Tibial nerve (tissue), 4 donors: Measurements from ENCODE around the gene PHAF1. TPM values are rescaled to one million over a fixed set of nuclear protein-coding genes. Genes with fewer than 3 reads are reported as not detected.

Experiments used
- DNase-seq, 2 donors: peaks; one replicate each; pipeline ENCODE4 v3.0.0-alpha.2; 2019; ENCODE audit warnings: low spot score in 2 of 2
- H3K27ac ChIP-seq, 4 donors: fragments of 200-600 bp; sonication (generic) in 3 of 4; one replicate each; pipeline ENCODE4 v1.5.1; 2017 to 2019; ENCODE audit warnings: mild to moderate bottlenecking in 1 of 4
- H3K27me3 ChIP-seq, 2 donors: fragments of 200-600 bp; sonication (generic) in 1 of 2; one replicate each; pipeline versions ENCODE4 v1.5.1 to v1.6.0; 2017 to 2019
- H3K36me3 ChIP-seq, 3 donors: fragments of 200-600 bp; sonication (generic); one replicate each; pipeline ENCODE4 v1.5.1; 2018 to 2019
- H3K4me1 ChIP-seq, 4 donors: fragments of 200-600 bp; sonication (generic) in 3 of 4; one replicate each; pipeline ENCODE4 v1.5.1; 2017 to 2019
- H3K4me3 ChIP-seq, 4 donors: fragments of 200-600 bp; sonication (generic) in 3 of 4; one replicate each; pipeline ENCODE4 v1.5.1; 2017 to 2019; ENCODE audit warnings: mild to moderate bottlenecking in 1 of 4, moderate library complexity in 1 of 4
- H3K9me3 ChIP-seq, 4 donors: fragments of 200-600 bp; sonication (generic) in 3 of 4; one replicate each; pipeline ENCODE4 v1.5.1; 2017 to 2019
- EP300 ChIP-seq, 2 donors: sonication (generic); formaldehyde crosslinking; IDR thresholded peaks; one replicate each; pipeline ENCODE4 v1.6.1; 2017; ENCODE audit warnings: antibody characterized with exemption in 2 of 2, mild to moderate bottlenecking in 1 of 2
- POLR2A ChIP-seq, 2 donors: fragments of 450-650 bp; IDR thresholded peaks; one replicate each; pipeline ENCODE4 v1.6.1; 2017; ENCODE audit warnings: antibody characterized with exemption in 2 of 2, mild to moderate bottlenecking in 2 of 2, moderate library complexity in 2 of 2
- WGBS, 2 donors: methylation state at CpG; one replicate each; pipeline ENCODE4 v1.1.5; 2018; 5-methylcytosine and 5-hydroxymethylcytosine counted together
- total RNA-seq, 4 donors: library from RNA; depleted of rRNA; stranded (reverse); fragments of >200 nt; gene quantifications; one replicate each; pipeline ENCODE4 v1.1.0, GENCODE V29; 2016
- TF ChIP-seq, protein P1 (sequence below), 5 experiments: fragments of 200-600 bp in 3 of 5; fragments of 450-650 bp in 2 of 5; sonication (generic) in 3 of 5; IDR thresholded peaks; one replicate each; pipeline ENCODE4 v1.5.1; 2016 to 2019; ENCODE audit warnings: antibody characterized with exemption in 5 of 5, mild to moderate bottlenecking in 3 of 5, moderate library complexity in 2 of 5

The PHAF1 gene
- total RNA-seq, 4 donors from 2014 or later, result 22.2 to 34.5 (median 28.1) TPM

DNA sequence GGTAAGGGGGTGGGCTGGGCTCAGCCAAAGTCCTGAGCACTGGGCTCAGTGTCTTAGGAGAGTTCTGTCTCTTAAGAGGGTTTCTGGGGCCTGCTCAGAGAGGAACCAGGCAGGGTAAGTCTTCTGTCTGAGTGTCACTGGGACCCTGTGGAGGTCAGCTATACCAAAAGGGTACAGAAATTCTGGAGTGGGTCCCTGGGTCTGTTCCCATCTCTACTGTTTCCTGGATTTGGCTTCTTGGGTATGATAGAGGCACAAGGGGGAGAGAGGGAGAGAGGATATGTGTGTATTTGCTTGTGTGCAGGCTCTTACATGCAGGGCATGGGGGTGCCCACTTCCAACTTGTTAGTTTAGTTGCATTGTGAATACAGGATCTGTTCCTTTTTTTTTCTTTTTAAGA is 83.8 kb downstream of the PHAF1 start:
- TF ChIP-seq EP300 (IDR thresholded peaks at IDR 0.05), result no peak
- TF ChIP-seq, protein P1, sequence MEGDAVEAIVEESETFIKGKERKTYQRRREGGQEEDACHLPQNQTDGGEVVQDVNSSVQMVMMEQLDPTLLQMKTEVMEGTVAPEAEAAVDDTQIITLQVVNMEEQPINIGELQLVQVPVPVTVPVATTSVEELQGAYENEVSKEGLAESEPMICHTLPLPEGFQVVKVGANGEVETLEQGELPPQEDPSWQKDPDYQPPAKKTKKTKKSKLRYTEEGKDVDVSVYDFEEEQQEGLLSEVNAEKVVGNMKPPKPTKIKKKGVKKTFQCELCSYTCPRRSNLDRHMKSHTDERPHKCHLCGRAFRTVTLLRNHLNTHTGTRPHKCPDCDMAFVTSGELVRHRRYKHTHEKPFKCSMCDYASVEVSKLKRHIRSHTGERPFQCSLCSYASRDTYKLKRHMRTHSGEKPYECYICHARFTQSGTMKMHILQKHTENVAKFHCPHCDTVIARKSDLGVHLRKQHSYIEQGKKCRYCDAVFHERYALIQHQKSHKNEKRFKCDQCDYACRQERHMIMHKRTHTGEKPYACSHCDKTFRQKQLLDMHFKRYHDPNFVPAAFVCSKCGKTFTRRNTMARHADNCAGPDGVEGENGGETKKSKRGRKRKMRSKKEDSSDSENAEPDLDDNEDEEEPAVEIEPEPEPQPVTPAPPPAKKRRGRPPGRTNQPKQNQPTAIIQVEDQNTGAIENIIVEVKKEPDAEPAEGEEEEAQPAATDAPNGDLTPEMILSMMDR (IDR thresholded peaks at IDR 0.05), result no peak
- TF ChIP-seq POLR2A (IDR thresholded peaks at IDR 0.05), result no peak
- H3K27me3 ChIP-seq, result no peaks in the 10 kb centered on the region
- H3K4me1 ChIP-seq, result peaks cover 0 to 55% (median 21%) of the 10 kb centered on the region in 4 donors
- peak overlapping the region in 1 of 4 donors; percentile 85 for H3K27ac ChIP-seq
- DNase-seq, result no peak
- no peaks in the 10 kb centered on the region for H3K9me3 ChIP-seq
- H3K36me3 ChIP-seq, result peaks cover 2 to 44% (median 27%) of the 10 kb centered on the region in 3 donors
- peak overlapping the region in 2 of 4 donors; percentile 85 to 100 for H3K4me3 ChIP-seq

DNA sequence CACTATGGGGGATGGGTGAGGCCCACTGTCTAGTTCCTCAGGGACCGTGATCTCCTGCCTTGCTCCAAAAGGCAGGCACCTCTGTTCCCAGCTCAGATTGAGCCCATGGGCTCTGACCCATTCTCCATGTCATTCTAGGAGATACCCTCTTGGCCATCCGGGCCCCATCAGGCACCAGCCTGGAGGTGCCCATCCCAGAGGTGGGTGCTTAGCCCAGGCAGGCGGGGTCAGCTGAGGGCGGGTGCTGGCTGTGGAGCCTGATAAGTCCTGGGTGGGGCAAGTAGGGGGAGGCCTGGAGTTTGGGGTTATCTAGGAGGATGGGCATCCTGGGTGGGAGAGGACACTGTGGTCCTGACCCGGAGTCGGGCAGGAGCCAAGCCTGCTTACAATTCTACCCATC is 84.5 kb downstream of the PHAF1 start:
- H3K4me1 ChIP-seq, result peaks cover 0 to 63% (median 27%) of the 10 kb centered on the region in 4 donors
- H3K36me3 ChIP-seq, result peaks cover 2 to 50% (median 27%) of the 10 kb centered on the region in 3 donors
- no peak overlapping the region for H3K4me3 ChIP-seq
- no peak for DNase-seq
- peak overlapping the region in 1 of 4 donors; percentile 85 for H3K27ac ChIP-seq
- WGBS, 2 donors, result 86 to 91% methylated on average over 5 to 6 of the region's 6 CpGs
- TF ChIP-seq, protein P1 (IDR thresholded peaks at IDR 0.05), result no peak
- TF ChIP-seq EP300 (IDR thresholded peaks at IDR 0.05), result no peak
- TF ChIP-seq POLR2A (IDR thresholded peaks at IDR 0.05), result no peak
- no peaks in the 10 kb centered on the region for H3K9me3 ChIP-seq
- no peaks in the 10 kb centered on the region for H3K27me3 ChIP-seq

DNA sequence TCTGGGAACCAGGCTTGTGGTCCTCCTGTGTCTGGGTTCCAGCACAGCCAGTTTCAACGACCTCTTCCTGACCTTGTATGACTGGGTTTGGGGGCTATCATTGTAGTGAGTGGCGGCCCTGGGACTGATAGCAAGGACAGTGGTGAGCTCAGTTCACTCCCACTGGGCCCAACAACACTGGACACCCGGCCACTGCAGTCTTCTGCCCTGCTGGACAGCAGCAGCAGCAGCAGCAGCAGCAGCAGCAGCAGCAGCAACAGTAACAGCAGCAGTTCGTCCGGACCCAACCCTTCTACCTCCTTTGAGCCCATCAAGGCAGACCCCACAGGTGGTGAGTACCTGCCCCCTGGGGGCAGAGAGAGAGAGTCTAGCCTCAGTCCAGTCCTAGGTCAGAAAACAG is 85.9 kb downstream of the PHAF1 start:
- TF ChIP-seq, protein P1 (IDR thresholded peaks at IDR 0.05), result no peak
- TF ChIP-seq EP300 (IDR thresholded peaks at IDR 0.05) (no peak), POLR2A (IDR thresholded peaks at IDR 0.05) (no peak)
- H3K27ac ChIP-seq, result no peak overlapping the region
- H3K4me3 ChIP-seq, result no peak overlapping the region
- no peaks in the 10 kb centered on the region for H3K9me3 ChIP-seq
- DNase-seq, result no peak
- H3K36me3 ChIP-seq, result peaks cover 2 to 59% (median 27%) of the 10 kb centered on the region in 3 donors
- H3K4me1 ChIP-seq, result peaks cover 0 to 71% (median 30%) of the 10 kb centered on the region in 4 donors
- no peaks in the 10 kb centered on the region for H3K27me3 ChIP-seq
- WGBS, 2 donors, result 77% methylated on average over 5 of the region's 5 CpGs

DNA sequence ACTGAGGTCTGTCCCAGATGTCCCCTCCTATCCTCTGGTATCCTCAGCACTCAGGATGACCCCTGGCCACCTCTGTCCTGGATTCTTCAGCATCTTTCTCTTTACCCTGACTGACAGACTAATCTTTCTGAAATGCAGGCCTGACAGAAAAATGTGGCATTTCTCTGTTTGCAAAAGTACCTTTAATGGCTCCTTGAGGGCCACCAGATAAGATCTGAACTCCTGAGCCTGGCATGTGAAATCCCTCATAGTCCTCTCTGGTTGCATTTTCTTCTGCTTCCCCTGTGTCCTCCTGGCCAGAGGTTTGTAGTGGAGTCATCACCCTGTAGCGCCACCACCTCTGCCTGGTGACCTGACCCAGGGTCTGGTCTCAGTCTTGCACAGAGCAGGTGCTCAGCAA is 87.1 kb downstream of the PHAF1 start:
- no peaks in the 10 kb centered on the region for H3K9me3 ChIP-seq
- TF ChIP-seq POLR2A (IDR thresholded peaks at IDR 0.05) (no peak), EP300 (IDR thresholded peaks at IDR 0.05) (no peak)
- TF ChIP-seq, protein P1 (IDR thresholded peaks at IDR 0.05), result no peak
- DNase-seq, result no peak
- peaks cover 2 to 69% (median 27%) of the 10 kb centered on the region in 3 donors for H3K36me3 ChIP-seq
- 85 to 100% methylated on average over 1 of the region's 1 CpG for WGBS, 2 donors
- peaks cover 0 to 62% (median 30%) of the 10 kb centered on the region in 4 donors for H3K4me1 ChIP-seq
- no peak overlapping the region for H3K27ac ChIP-seq
- no peaks in the 10 kb centered on the region for H3K27me3 ChIP-seq
- H3K4me3 ChIP-seq, result no peak overlapping the region

DNA sequence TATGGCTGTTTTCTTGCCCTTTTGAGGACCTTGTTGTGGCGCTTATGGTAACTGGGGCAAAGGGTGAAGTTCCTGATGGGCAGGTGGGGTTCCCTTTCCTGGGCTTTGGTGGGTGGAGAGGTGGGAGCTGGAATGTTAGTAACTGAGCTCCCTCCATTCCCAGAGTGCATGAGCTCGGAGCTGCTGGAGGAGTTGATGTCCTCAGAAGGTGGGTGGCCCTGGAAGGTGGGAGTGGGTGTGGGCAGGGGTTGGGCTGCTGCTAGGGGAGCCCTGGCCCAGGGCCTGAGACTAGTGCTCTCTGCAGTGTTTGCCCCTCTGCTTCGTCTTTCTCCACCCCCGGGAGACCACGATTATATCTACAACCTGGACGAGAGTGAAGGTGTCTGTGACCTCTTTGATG is 88.0 kb downstream of the PHAF1 start:
- Histone ChIP-seq H3K27me3 (no peaks in the 10 kb centered on the region), H3K9me3 (no peaks in the 10 kb centered on the region), H3K4me1 (peaks cover 0 to 59% (median 26%) of the 10 kb centered on the region in 4 donors), H3K27ac (peak overlapping the region in 2 of 4 donors; percentile 36 to 67), H3K36me3 (peaks cover 2 to 77% (median 27%) of the 10 kb centered on the region in 3 donors), H3K4me3 (no peak overlapping the region)
- 53 to 61% methylated on average over 6 of the region's 6 CpGs for WGBS, 2 donors
- TF ChIP-seq POLR2A (IDR thresholded peaks at IDR 0.05), result no peak
- TF ChIP-seq, protein P1 (IDR thresholded peaks at IDR 0.05), result no peak
- TF ChIP-seq EP300 (IDR thresholded peaks at IDR 0.05), result no peak
- no peak for DNase-seq

Other genes starting within 250 kb of the PHAF1 start
- 10 to 100 TPM; 12.3 to 29.9 (median 15.5) TPM for gene PDP2, start 229.4 kb upstream of the PHAF1 start, total RNA-seq
- gene CDH16, start 191.1 kb upstream of the PHAF1 start, total RNA-seq, result 1 to 10 TPM in 2 of 4 donors, under 1 TPM in 2; 0.30 to 2.5 (median 1.4) TPM
- gene RRAD, start 184.4 kb upstream of the PHAF1 start, total RNA-seq, result 100 to 1,000 TPM in 3 of 4 donors, 10 to 100 TPM in 1; 23.7 to 132 (median 109) TPM
- gene CIAO2B, start 175.5 kb upstream of the PHAF1 start, total RNA-seq, result 100 to 1,000 TPM in 2 of 4 donors, 10 to 100 TPM in 2; 57.1 to 111 (median 89.9) TPM
- gene CES2, start 174.4 kb upstream of the PHAF1 start, total RNA-seq, result 10 to 100 TPM; 29.2 to 45.0 (median 34.4) TPM
- 1 to 10 TPM in 2 of 4 donors, under 1 TPM in 2; 0.21 to 9.2 (median 0.81) TPM for gene CES3, start 148.7 kb upstream of the PHAF1 start, total RNA-seq
- gene CES4A, start 121.4 kb upstream of the PHAF1 start, total RNA-seq, result 10 to 100 TPM; 18.6 to 24.7 (median 21.2) TPM
- 10 to 100 TPM; 46.7 to 70.5 (median 59.9) TPM for gene CBFB, start 80.8 kb upstream of the PHAF1 start, total RNA-seq
- gene B3GNT9, start 41.1 kb downstream of the PHAF1 start, total RNA-seq, result 10 to 100 TPM in 3 of 4 donors, 1 to 10 TPM in 1; 9.3 to 23.1 (median 18.4) TPM
- 10 to 100 TPM; 26.0 to 46.5 (median 36.2) TPM for gene TRADD, start 50.0 kb downstream of the PHAF1 start, total RNA-seq
- gene FBXL8, start 50.0 kb downstream of the PHAF1 start, total RNA-seq, result 10 to 100 TPM; 17.7 to 58.5 (median 40.0) TPM
- gene HSF4, start 54.8 kb downstream of the PHAF1 start, total RNA-seq, result 100 to 1,000 TPM; 103 to 167 (median 153) TPM
- gene NOL3, start 60.6 kb downstream of the PHAF1 start, total RNA-seq, result 10 to 100 TPM; 55.5 to 95.4 (median 76.6) TPM
- 10 to 100 TPM; 13.6 to 42.9 (median 18.9) TPM for gene MATCAP1, start 74.0 kb downstream of the PHAF1 start, total RNA-seq
- 1 to 10 TPM in 3 of 4 donors, under 1 TPM in 1; 0.66 to 3.9 (median 2.6) TPM for gene EXOC3L1, start 80.2 kb downstream of the PHAF1 start, total RNA-seq
- gene E2F4, start 82.2 kb downstream of the PHAF1 start, total RNA-seq, result 100 to 1,000 TPM in 2 of 4 donors, 10 to 100 TPM in 2; 60.1 to 119 (median 99.8) TPM
- gene ELMO3, start 89.2 kb downstream of the PHAF1 start, total RNA-seq, result 10 to 100 TPM in 1 of 4 donors, 1 to 10 TPM in 3; 2.4 to 14.4 (median 4.4) TPM
- 10 to 100 TPM; 28.0 to 47.6 (median 41.2) TPM for gene TMEM208, start 117.2 kb downstream of the PHAF1 start, total RNA-seq
- gene FHOD1, start 137.5 kb downstream of the PHAF1 start, total RNA-seq, result 10 to 100 TPM; 17.3 to 45.3 (median 25.5) TPM
- 1 to 10 TPM in 3 of 4 donors, under 1 TPM in 1; 0.59 to 2.0 (median 1.5) TPM for gene SLC9A5, start 139.0 kb downstream of the PHAF1 start, total RNA-seq
- gene PLEKHG4, start 169.6 kb downstream of the PHAF1 start, total RNA-seq, result 10 to 100 TPM; 25.6 to 42.4 (median 34.6) TPM
- gene KCTD19, start 216.8 kb downstream of the PHAF1 start, total RNA-seq, result 1 to 10 TPM in 1 of 4 donors, under 1 TPM in 3; under 0.01 to 2.3 (median 0.25) TPM
- 1 to 10 TPM in 2 of 4 donors, under 1 TPM in 1, not detected in 1; 0.30 to 4.6 (median 2.1) TPM for gene LRRC36, start 216.9 kb downstream of the PHAF1 start, total RNA-seq